ENCODE measurements around the gene PTPRD. TPM values are rescaled to one million over a fixed set of nuclear protein-coding genes. Genes with fewer than 3 reads are reported as not detected.

PTPRD gene
- total RNA-seq, 1 experiment from 2014 or later, result 32.5 TPM

- H3K56ac ChIP-seq (ENCODE audit: insufficient read length, low read depth, low read length), result no peak overlapping the region
- H3K27ac Mint-ChIP-seq, result no peak overlapping the region
- H3K4me2 ChIP-seq (ENCODE audit: insufficient read depth, insufficient read length, low read length), result no peak overlapping the region
- no peaks in the 10 kb centered on the region for H3K79me2 ChIP-seq (ENCODE audit: insufficient read depth, low read length)
- no peaks in the 10 kb centered on the region; a peak in 1 of 5 replicates for H3K9me3 Mint-ChIP-seq
- H3K27ac ChIP-seq (ENCODE audit: insufficient read length, low read depth, low read length), result no peak overlapping the region
- H2BK5ac ChIP-seq (ENCODE audit: insufficient read length, low read length), result no peak overlapping the region
- no peak overlapping the region for H4K91ac ChIP-seq (ENCODE audit: insufficient read length, low read depth, low read length)
- no peak overlapping the region; a peak in 1 of 5 replicates for H3K4me3 Mint-ChIP-seq
- H3K9ac ChIP-seq (ENCODE audit: extremely low read depth, insufficient read length, low read length), result no peak overlapping the region
- no peaks in the 10 kb centered on the region for H3K23me2 ChIP-seq (ENCODE audit: insufficient read length, low read depth, low read length, poor library complexity, severe bottlenecking)
- H3T11ph ChIP-seq (ENCODE audit: low read length), result no peak overlapping the region
- no peaks in the 10 kb centered on the region for H4K20me1 ChIP-seq (ENCODE audit: control insufficient read depth, insufficient read depth, insufficient read length)
- H3K14ac ChIP-seq (ENCODE audit: insufficient read depth, low read length), result no peak overlapping the region
- no peak overlapping the region for H2BK20ac ChIP-seq (ENCODE audit: low read depth, low read length, poor library complexity, severe bottlenecking)
- H3K36me3 Mint-ChIP-seq (ENCODE audit: insufficient read depth in 1 of 3, low read depth in 3 of 3), result no peaks in the 10 kb centered on the region
- no peak overlapping the region for H4K8ac ChIP-seq (replicated peaks; ENCODE audit: insufficient read length, low read depth, low read length)
- H3K23ac ChIP-seq (ENCODE audit: insufficient read length, low read depth, low read length), result no peak overlapping the region
- TF ChIP-seq CTCF (conservative IDR thresholded peaks at IDR 0.05), result no peak
- peaks cover 40% of the 10 kb centered on the region for H3K27me3 Mint-ChIP-seq (ENCODE audit: low read depth)
- H3K27me3 ChIP-seq (ENCODE audit: insufficient read depth, low read length), result peaks cover 6% of the 10 kb centered on the region; the same call in 1 of the 2 replicates
- no peaks in the 10 kb centered on the region for H3K79me1 ChIP-seq (ENCODE audit: insufficient read depth, low read depth, low read length, poor library complexity, severe bottlenecking)
- peaks cover 6 to 14% of the 10 kb centered on the region in 2 experiments for H3K4me1 Mint-ChIP-seq
- no peak overlapping the region for H3K4ac ChIP-seq (ENCODE audit: low read depth, low read length)
- no peak overlapping the region for H2AFZ ChIP-seq (ENCODE audit: low read length)
- no peak overlapping the region for H2BK120ac ChIP-seq (ENCODE audit: low read depth, low read length, poor library complexity, severe bottlenecking)
- no peak overlapping the region for H2AK5ac ChIP-seq (ENCODE audit: insufficient read length, low read length)
- H2BK15ac ChIP-seq (ENCODE audit: low read depth, low read length), result no peak overlapping the region
- H3K18ac ChIP-seq (ENCODE audit: insufficient read length, low read depth, low read length), result no peak overlapping the region
- H3K9me3 ChIP-seq (ENCODE audit: control insufficient read depth, low read depth, low read length), result no peaks in the 10 kb centered on the region
- no peak for DNase-seq
- H2BK12ac ChIP-seq (ENCODE audit: insufficient read length, low read depth, low read length), result no peak overlapping the region
- no peak overlapping the region for H4K5ac ChIP-seq (ENCODE audit: insufficient read length, low read depth, low read length)
- no peaks in the 10 kb centered on the region for H3K4me1 ChIP-seq (ENCODE audit: insufficient read depth, low read length)
Measured at GRCh38 chr9:10052916-10053315, 559.9 kb downstream of the PTPRD start.

All from H9 (cell line).